Activated CD4-positive, alpha-beta T cell treated with anti-CD3 and anti-CD28 coated beads, Interleukin-2, amount 50 U/mL, for 24 hours (primary cell): ENCODE measurements around the gene LENG1.

Experiments used
- DNase-seq, 2 donors: peaks; one replicate each; pipeline ENCODE4 v3.0.0-alpha.2; 2020; ENCODE audit warnings: low read depth in 1 of 2, low spot score in 1 of 2

LENG1 gene

DNA sequence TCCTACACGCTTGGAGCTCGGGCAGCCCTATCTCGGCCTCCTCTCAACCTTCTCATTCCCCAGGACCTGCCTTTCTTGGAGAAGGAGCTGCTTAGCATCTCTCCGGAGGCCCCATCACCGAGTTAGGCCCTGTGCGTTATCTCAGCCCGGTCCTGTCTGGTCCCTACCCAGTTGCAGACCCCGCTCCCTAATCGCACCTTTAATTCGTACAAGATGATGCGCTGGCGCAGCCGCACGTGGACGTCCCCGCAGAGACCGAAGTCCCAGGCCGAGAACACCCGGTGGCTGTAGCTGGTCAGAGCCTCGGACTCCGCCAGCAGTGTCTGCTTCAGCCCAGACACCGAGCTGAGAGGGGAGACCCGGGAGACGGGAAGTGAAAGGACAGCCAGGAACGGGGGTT is 5.7 kb upstream of the LENG1 start:
- no peak for DNase-seq

DNA sequence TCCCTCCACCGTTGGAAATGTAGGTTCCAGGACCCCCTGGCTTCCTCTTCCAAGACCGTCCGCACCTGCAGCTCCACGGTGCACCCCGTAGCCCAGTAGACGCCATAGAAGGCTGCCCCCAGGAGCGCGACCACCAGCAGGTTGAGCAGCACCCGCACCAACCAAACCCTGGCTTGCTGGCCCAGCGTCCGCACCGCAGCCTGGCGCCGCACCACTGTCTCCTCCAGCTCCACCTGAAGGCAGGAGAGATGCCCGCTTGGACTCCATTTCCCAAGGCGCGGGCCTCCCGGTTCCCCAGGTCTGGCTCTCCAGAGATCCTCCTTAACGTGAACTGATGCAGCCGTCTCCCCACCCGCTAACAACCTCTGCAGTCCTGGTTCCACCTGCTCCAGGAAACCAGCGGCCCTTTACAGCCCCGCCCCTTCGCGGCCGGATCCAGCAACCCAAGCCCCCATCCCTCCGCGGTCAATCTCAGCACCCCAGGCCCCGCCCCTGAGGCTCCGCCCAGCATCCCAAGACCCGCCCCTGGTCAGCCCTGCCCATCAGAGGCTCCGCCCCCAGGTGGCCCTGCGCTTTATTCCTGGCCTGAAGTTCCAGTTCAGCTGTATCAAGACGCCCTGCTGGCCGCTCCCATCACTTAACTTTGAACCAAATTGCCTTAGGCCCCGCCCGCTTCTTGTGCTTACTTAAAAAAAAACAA is 5.0 kb upstream of the LENG1 start:
- DNase-seq, result peak in 1 of 2 donors; percentile 25

DNA sequence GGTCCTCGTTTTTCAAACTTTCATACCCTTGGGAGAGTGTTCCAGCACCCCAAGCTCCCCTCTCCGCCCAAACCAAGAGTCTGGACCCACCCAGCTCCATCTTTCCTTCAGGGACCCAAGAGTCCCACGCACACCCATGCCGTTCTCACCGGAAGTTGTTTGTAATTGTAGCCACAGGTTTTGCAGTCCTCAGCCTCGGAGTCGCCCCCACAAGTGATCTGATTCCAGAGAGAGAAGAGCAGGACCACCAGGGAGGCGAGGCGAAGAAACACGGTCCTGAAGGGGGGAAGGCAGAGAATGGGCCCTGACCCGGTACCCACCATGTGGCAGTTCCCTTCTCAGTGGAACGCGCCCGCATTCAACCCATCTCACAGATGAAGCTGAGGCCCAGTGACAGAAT is 3.4 kb upstream of the LENG1 start:
- DNase-seq, result no peak

DNA sequence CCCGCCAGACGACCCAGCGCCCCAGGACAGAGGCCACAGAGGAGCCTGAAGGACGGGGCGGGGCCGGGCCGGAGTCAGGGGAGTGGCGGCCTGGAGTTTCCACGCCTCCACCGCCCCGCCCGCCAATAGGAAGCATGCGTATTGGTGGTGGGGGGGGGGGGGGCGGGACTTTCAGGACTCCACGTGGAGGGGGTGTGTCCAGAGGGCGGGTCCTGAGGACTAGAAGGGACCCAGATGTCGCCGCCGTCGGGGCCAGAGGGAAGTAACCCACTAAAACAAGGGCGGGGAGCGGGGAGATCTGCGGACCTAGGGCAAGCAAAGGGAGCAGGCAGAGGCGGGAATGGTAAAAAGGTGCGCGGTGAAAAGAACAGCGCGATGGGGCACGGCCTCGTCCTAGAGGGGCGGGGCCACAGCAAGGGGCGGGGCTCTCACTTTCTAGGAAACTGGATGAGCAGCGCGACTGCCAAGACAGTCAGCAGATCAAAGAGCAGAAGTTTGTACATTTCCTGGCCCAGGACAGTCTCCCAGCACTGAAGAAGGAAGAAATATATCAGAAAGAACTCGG is 2.8 kb upstream of the LENG1 start:
- DNase-seq, result peak; percentile 65 to 70

DNA sequence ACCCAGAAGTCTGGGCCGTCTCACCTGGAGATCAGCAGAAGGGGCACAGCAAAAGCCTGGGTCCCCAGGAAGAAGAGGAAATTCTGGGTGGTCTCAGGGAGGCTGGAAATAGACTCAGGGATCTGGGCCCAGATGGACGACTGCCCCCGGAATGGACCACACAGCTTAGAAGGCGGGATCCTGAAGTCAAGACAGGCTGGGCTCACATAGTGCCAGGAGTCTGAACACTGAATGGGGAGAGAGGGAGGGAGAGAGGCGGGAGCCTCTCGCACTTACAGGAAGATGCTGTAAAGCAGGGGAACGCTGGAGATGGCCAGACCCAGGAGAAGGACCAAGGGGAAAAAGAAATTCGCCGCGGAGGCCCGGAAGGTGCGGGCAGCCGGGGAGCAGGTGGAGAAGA is 1.3 kb upstream of the LENG1 start:
- no peak for DNase-seq

DNA sequence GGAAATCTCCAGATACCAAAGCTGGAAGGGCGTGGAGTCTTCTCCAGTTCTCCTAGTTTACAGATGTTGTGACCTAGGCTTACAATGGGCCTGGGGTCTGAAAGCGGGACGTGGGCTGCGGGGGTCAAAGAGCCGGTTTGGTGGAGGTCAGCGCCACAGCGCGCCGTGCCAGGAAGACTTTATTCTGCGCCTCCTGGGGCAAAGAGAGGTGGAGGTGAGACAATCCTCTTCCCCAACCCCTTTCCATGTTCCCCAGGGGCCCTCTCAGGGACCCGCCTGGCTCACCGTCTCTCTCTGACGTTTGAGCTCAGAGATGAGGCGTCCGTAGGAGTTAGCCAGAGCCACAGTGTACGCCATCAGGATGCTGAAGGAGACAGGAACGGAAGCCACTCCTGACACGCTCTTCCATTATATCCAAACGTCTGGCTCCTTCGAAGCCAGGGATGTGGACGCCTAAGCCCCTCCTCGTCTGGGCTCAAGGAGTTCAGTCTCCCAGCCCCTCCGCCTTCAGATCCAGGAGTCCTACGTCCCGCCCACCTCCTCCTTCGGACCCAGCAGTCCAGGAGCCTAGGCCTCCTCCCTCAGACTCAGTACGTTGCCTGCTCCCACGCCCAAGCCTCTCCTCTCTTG is 776 bp upstream of the LENG1 start:
- DNase-seq, result no peak

DNA sequence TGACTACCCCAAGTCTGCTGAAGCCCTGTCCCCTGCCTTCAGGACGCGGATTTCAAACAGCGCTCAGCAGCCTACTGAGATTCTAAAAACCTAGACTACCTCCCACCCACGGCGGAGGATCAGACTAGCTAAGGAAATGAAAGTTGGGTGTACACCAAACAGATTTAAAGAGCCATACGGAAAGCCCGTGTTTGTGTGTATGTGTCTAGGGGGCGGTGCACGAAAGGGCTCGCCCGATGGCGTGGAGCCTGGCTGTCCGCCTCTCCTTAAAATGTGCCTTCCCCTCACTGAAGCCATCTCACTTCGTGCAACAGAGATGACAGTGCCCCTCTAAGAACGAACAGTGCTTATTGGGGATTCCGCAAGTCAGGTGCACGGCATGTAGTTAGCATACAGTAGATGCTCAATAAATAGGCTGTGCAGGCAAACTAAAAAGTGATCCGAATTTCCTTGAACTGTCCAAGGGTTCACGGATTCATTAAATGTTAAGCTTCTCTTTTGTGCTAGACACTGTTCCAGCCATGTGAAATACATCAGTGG is 639 bp downstream of the LENG1 start:
- no peak for DNase-seq

DNA sequence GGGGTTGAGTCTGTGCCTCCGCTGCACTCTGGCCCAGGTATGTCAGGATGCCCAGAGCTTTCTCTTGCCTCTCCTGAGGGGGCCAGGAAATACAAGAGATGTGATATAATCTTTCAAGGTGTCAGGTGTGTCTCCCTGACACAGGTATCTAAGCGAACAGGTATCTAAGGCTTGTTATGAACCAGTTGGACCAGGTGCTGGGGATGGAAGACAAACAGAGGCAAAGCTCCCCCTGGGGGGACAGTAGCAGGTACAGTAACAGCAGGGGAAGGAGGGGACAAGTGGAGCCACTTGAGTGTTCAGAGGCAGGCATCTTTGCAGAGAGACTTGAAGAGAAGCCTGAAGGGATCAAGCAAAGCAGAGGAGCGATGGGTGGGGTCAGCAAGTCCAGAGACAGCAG is 2.6 kb downstream of the LENG1 start:
- DNase-seq, result no peak

DNA sequence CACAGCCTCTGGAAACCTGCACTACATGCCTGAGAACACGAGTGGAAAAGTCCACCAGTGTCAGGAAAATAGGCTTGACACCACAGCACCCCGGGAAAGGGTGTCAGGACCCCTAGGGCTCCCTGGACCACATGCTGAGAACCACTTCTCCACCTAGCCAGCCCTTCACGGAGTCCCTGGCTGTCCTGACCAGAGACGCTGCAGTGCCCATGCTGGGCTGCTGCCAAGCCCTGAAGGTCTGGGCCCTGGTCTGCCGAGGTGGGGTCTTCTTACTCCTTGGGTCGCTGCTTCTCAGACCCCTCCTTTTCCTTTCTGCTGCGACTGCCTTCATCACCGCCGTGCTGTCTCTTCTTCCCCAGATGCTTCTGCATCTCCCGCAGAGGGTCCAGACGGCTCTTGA is 3.0 kb downstream of the LENG1 start:
- DNase-seq, result no peak

DNA sequence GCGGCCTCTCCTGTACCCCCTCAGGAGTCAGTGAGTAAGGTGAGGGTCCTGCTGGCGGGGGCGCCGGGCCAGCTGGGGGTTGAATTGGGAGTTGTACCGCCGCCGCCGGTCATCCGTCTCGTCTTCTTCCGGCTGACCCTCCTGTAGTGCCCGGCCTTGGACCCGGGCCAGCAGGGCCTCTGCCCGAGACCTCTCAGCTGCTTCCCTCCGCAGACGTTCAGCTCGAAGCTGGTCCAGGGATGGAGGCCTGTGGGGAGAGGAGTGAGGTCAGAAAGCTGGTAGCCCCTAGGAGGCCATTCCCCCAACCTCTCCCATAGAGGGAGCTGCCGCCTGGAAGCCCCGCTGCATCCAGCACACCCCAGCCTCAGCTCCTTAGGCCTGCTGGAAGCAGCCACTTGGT is 3.8 kb downstream of the LENG1 start:
- no peak for DNase-seq

DNA sequence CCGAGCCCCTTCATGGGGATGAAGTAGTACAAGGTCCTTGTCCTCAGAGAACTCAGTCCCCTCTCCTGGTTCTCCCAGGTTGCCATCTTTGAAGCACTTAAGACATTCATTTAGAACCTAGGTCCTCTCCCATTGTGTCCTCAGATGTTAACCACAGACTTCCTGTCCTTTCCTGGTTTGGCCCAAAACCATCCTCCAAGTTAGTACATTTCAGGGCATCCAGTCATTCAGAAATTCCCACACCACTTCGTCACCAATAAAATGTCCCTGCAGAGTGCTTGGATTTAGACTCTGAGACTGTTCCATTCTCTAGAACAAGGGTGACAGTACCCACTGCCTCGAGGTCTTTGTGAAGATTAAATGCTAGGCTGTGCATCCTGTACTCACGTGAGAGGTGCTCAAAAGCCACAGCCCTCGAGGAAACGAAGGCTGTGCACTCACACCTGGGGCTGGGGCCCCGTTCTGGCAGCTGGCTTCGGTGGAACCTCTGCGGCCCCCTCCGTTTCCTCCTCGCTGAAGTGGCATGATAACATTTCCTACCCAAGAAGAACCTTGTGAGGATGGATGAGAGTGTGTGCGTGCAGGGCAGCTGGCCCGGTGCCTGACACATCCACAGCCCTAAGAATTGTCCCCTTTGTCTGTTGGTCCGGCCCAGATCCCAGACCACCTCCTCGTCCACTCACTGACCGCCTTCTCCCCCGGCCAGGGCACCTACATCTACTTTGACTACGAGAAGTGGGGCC is 4.7 kb downstream of the LENG1 start:
- no peak for DNase-seq

DNA sequence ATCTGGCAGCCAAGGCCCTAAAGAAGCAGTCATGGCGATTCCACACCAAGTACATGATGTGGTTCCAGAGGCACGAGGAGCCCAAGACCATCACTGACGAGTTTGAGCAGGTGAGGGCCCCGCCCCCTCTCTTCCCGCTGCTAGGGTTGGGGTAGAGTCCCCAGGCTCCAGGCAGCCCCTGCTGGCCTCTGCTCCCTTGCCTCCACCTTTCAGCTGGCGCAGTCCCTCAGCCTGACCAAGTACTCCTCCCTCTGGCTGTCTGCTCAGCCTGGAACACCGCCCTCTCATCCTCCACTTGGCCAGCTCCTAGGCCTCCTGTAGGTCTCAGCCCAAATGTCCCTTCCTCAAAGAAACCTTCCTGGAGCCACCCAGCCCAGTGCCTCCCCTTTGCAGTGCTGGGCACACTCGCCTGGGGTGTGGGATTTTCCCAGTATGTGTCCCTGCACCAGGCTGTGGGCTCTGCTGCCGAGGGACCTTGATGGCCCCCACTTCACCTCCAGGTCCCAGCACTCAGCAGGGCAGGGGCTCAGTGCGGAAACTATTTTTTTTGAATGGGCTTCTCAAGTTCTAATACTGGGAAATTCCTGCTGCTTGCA is 5.7 kb downstream of the LENG1 start:
- DNase-seq, result no peak

DNA sequence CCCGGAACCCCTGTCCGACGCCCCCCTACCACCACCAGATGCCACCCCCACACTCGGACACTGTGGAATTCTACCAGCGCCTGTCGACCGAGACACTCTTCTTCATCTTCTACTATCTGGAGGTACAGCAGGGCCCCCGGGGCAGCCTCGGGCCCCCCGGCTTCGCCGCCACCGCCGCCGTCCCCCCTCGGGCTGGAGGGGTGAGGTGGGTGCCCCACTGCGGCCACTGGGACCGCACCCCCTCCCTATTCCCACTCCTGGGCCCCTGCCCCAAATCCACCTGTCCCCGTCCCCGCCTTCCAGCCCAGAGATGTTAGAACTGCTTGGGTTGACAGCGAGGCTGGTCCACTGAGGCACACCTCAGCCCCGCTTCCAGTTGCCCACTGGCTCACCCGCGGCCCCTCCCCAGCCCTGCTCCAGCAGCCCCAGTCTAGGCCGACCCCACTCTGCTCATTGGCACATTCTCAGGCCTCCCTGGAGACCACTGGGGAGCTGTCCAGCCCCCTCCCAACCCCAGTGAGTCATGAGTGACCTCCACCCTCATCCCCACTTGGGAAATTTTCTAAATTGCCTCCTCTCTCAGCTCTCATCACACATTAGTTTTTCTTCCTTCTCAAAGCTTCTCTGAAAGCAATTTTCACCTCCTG is 6.5 kb downstream of the LENG1 start:
- no peak for DNase-seq

DNA sequence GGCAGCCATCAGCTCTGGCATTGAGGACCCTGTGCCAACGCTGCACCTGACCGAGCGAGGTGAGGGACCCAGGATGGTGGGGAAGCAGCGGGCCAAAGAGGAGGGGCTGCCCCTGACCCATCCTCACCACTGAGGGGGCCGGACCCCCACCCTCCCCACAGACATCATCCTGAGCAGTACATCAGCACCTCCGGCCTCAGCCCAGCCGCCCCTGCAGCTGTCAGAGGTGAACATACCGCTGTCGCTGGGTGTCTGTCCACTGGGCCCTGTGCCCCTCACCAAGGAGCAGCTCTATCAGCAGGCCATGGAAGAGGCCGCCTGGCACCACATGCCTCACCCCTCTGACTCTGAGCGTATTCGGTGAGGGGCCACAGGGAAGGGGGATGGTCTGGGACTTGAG is 7.3 kb downstream of the LENG1 start:
- DNase-seq, result no peak

DNA sequence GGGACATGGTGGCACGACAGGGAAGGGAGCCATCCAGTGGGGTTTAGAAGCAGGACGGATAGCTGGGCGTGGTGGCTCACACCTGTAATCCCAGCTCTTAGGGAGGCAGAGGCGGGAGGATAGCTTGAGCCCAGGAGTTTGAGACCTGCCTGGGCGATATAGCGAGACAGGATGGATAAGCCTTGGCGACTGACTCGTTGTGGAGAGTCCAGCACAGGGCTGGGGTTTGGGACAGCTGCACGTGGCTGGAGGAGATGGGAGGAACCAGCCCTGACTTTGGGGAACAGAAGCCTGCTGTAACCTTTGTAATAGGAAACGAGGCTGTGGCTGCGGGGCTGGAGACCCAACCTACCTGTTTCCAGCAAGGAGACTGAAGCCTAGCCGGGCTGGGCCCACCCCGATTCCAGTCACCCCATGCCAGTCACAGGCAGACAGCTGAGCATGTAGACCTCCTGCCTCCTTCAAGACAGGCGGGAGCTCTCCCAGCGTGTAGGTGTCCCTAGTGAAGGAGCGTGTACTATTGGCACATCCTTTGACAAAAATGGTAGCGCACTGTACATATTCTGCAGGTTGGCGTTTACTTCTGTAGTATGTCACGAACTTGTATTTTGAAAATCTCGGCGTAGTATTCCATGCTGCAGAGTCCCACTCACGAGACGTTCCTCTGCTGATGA is 8.0 kb downstream of the LENG1 start:
- DNase-seq, result no peak

DNA sequence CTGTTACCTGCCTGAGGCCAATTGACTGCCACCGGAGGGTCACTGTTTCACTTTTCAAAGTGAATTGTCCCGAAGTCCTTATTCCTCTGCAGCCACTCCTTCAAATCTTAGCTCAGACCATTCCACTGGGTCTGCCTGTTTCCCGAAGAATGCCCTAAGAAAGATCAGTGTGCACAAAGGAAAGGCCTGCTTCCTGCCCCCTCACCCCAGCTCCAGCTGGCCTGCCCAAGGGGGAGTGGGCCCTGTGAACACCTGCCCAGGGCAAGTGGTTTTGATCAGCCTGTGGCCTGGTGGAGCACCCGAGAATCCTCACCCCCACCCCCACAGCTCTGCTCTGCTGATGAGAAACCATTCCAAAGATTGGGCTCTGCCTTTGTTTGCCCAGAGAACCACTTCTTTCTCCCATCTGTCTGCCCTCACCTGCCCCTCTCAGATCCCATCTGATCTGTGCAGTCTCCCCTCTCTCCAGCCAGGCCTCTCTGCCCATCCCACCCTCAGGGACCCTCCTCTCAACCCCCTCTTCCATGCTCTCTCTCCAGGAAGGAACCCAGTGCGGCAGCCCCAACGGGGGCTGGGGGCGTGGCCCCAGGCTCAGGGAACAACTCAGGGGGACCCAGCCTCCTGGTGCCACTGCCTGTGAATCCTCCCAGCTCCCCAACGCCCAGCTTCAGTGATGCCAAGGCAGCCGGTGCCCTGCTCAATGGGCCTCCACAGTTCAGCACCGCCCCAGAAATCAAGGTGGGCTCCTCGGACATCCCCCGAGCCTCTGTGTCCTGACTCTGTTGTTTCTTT is 10.3 kb downstream of the LENG1 start:
- DNase-seq, result no peak

DNA sequence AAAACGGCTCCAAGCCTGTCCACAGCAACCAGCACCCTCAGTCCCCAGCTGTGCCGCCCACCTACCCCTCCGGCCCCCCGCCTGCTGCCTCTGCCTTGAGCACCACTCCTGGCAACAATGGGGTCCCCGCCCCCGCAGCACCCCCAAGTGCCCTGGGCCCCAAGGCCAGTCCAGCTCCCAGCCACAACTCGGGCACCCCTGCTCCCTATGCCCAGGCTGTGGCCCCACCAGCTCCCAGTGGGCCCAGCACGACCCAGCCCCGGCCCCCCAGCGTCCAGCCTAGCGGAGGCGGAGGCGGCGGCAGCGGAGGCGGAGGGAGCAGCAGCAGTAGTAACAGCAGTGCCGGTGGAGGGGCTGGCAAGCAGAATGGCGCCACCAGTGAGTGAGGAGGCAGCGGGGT is 11.4 kb downstream of the LENG1 start:
- DNase-seq, result no peak

DNA sequence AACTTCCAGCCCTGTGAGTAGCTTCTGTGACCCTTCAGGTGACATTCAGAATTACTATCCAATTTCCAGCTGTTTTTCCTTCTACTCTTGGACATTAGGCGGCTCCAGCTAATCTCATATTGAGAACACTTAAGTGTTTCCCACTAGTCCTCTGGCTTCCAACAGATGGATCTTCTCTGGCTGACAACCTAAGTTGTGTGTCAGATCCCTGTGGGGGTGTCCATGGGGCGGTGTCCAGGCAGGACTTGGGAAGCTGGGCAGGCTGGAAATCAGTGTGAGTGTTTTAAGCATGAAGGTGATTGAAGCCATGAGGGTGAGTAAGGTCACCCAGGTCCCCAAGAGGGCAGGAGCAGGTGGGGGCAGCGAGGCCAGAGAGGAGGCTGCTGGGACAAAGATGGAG is 11.8 kb downstream of the LENG1 start:
- DNase-seq, result no peak

DNA sequence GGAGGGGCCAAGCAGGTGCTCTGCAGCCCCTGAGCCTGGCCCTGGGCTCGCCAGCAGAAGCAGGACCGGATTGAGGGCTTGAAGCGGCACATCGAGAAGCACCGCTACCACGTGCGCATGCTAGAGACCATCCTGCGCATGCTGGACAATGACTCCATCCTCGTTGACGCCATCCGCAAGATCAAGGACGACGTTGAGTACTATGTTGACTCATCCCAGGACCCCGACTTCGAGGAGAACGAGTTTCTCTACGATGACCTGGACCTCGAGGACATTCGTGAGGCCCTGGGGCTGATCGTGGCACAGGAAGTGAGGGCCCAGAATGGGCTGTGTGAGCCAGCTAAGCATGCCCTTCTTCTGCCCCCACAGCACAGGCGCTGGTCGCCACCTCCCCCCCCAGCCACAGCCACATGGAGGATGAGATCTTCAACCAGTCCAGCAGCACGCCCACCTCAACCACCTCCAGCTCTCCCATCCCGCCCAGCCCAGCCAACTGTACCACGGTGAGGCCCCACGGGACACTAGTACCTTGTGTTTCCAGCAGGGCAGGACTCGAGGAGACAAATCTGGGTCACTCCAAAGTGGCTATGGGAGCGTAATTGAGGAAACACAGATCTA is 13.9 kb downstream of the LENG1 start:
- DNase-seq, result no peak
